Thymus (tissue), 11 donors: ENCODE data around the gene SLC6A3. TPM values are rescaled to one million over a fixed set of nuclear protein-coding genes. Genes with fewer than 3 reads are reported as not detected.

Experiments used
- DNase-seq, 9 donors: peaks; one replicate each; pipeline ENCODE4 v3.0.0-alpha.2; 2013; ENCODE audit warnings: low spot score in 9 of 9, low read depth in 6 of 9, missing footprints in 1 of 9
- H3K27ac ChIP-seq, 2 donors: one replicate each; pipeline ENCODE4 v1.5.1; 2013; ENCODE audit warnings: control low read depth in 1 of 2, low read depth in 1 of 2, low read length in 1 of 2, mild to moderate bottlenecking in 1 of 2, moderate library complexity in 1 of 2
- H3K27me3 ChIP-seq, 2 donors: one replicate each; pipeline ENCODE4 v1.5.1; 2013; ENCODE audit warnings: low read length in 1 of 2; ENCODE audit not compliant: control insufficient read depth in 2 of 2, insufficient read depth in 1 of 2
- H3K36me3 ChIP-seq, 2 donors: one replicate each; pipeline ENCODE4 v1.5.1; 2013; ENCODE audit warnings: low read length in 1 of 2, mild to moderate bottlenecking in 1 of 2, moderate library complexity in 1 of 2; ENCODE audit not compliant: control insufficient read depth in 2 of 2, insufficient read depth in 2 of 2
- H3K4me1 ChIP-seq, 2 donors: one replicate each; pipeline ENCODE4 v1.5.1; 2013; ENCODE audit warnings: low read length in 2 of 2; ENCODE audit not compliant: control insufficient read depth in 2 of 2, insufficient read depth in 2 of 2
- H3K4me3 ChIP-seq, 2 donors: one replicate each; pipeline ENCODE4 v1.5.1; 2013; ENCODE audit warnings: low read length in 2 of 2, control low read depth in 1 of 2, mild to moderate bottlenecking in 1 of 2
- H3K9me3 ChIP-seq, 2 donors: one replicate each; pipeline ENCODE4 v1.5.1; 2013; ENCODE audit warnings: low read length in 1 of 2, mild to moderate bottlenecking in 1 of 2; ENCODE audit not compliant: control insufficient read depth in 2 of 2, insufficient read depth in 1 of 2
- WGBS: extraction: QIAGEN DNeasy Blood & Tissue Kit; methylation state at CpG from one replicate; pipeline ENCODE4 v1.1.7; 2013; 5-methylcytosine and 5-hydroxymethylcytosine counted together
- polyA plus RNA-seq: library from polyadenylated mRNA; stranded (reverse); fragments of 200-250 nt; gene quantifications from one replicate; pipeline ENCODE4 v1.2.3, GENCODE V29; 2013
- total RNA-seq: library from RNA; stranded (reverse); fragments of 120-200 nt; gene quantifications from one replicate; pipeline ENCODE4 v1.2.4, GENCODE V29; 2013
- donor health status: healthy.

The SLC6A3 gene
- total and polyA plus RNA-seq, 2 donors: 0.33 to 14.9 TPM

GRCh38 chr5:1354576-1354975 lies 90.7 kb downstream of the SLC6A3 start:
- WGBS: 57% methylated on average over 4 of the region's 4 CpGs
- Histone ChIP-seq H3K4me1 (peaks cover 0 to 9% of the 10 kb centered on the region in 2 donors), H3K36me3 (no peaks in the 10 kb centered on the region), H3K4me3 (no peak overlapping the region), H3K9me3 (peaks cover 0 to 9% of the 10 kb centered on the region in 2 donors), H3K27ac (no peak overlapping the region), H3K27me3 (peaks cover 0 to 43% of the 10 kb centered on the region in 2 donors)
- no peak for DNase-seq

DNA sequence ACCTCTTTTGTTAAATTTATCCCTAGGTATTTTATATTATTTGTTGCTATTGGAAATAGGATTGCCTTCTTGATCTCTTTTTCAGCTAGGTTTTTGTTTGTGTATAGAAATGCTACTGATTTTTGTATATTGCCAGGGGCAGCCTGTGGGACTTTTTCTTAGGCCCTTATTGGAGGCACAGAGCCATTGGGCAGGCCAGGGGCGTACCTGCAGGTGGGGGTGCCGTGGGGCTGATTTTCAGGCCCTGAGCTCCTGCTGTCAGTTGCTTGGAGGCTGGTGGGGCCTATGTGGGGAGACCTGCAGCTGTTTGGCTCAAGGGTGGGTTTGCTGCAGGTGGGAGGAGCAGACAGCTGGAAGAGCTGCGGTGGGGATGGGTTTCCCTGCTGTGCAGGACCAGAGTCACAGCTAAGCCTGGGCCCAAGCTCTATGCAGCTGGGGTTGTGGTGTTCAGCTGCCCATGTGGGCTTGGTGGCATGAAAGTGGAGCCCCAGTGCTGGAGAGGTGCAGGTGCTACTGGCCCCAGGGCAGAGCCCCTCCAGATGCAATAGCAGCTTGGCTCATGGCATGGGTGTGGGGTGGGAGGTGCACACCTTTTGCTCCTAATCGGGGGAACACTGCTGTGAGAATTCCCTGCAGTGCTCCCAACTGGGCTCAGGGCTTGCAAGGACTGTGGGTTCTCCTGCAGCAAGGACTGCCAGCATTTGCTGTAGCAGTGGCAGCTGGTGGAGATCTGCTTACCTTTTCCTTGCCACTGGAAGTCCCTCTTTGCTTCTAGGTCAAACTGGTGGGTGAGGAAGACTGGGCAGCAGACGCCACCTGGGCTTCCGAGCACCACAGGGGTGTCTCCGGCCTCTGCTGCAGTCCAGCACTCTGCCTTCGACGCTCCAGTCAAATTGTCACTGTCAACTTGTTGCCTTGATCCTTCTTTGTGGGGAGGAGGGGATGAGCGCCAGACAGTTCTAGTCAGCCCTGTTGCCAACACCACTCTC lies 92.7 kb downstream of the SLC6A3 start:
- H3K36me3 ChIP-seq: no peaks in the 10 kb centered on the region
- peak in 2 of 9 donors; percentile 47 to 64 for DNase-seq
- WGBS: 77% methylated on average over 10 of the region's 10 CpGs
- peaks cover 0 to 26% of the 10 kb centered on the region in 2 donors for H3K27me3 ChIP-seq
- H3K4me3 ChIP-seq: no peak overlapping the region
- H3K4me1 ChIP-seq: peaks cover 0 to 20% of the 10 kb centered on the region in 2 donors
- peaks cover 0 to 9% of the 10 kb centered on the region in 2 donors for H3K9me3 ChIP-seq
- no peak overlapping the region for H3K27ac ChIP-seq

DNA sequence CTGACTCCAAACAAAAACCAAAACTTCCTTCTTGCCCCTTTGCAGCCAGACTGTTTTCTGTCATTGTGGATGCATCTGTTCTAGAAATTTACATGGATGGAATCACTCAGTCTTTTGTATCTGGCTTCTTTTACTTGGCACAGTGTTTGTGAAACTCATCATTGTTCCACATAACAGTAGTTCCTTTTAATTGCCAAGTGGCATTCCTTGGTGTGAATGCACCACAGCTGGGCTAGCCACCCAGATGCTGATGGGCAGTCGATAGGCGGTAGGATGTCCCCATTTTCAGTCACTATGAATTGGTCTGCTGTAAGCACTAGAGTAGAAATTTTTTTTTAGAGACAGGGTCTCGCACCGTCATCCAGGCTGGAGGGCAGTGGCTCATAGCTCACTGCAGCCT lies 94.1 kb downstream of the SLC6A3 start:
- H3K36me3 ChIP-seq: no peaks in the 10 kb centered on the region
- peaks cover under 1 to 27% of the 10 kb centered on the region in 2 donors for H3K4me1 ChIP-seq
- no peak overlapping the region for H3K27ac ChIP-seq
- DNase-seq: no peak
- WGBS: 88% methylated on average over 4 of the region's 4 CpGs
- H3K4me3 ChIP-seq: no peak overlapping the region
- H3K27me3 ChIP-seq: peaks cover 0 to 14% of the 10 kb centered on the region in 2 donors
- peaks cover 0 to 9% of the 10 kb centered on the region in 2 donors for H3K9me3 ChIP-seq

- no peak overlapping the region for H3K4me3 ChIP-seq
- no peaks in the 10 kb centered on the region for H3K36me3 ChIP-seq
- 64% methylated on average over 12 of the region's 12 CpGs for WGBS
- peaks cover 0 to 9% of the 10 kb centered on the region in 2 donors for H3K9me3 ChIP-seq
- H3K27ac ChIP-seq: no peak overlapping the region
- peak in 1 of 9 donors; percentile 52 for DNase-seq
- H3K4me1 ChIP-seq: peaks cover 8 to 36% of the 10 kb centered on the region in 2 donors
- H3K27me3 ChIP-seq: peaks cover 0 to 3% of the 10 kb centered on the region in 2 donors
Observed at GRCh38 chr5:1349246-1349645, 96.0 kb downstream of the SLC6A3 start.

- DNase-seq: no peak
- no peaks in the 10 kb centered on the region for H3K36me3 ChIP-seq
- 92% methylated on average over 1 of the region's 1 CpG for WGBS
- peaks cover 0 to 9% of the 10 kb centered on the region in 2 donors for H3K9me3 ChIP-seq
- peaks cover 0 to 3% of the 10 kb centered on the region in 2 donors for H3K27me3 ChIP-seq
- H3K27ac ChIP-seq: no peak overlapping the region
- no peak overlapping the region for H3K4me3 ChIP-seq
- H3K4me1 ChIP-seq: peaks cover 8 to 37% of the 10 kb centered on the region in 2 donors
Observed at GRCh38 chr5:1348986-1349245, 96.3 kb downstream of the SLC6A3 start.

DNA sequence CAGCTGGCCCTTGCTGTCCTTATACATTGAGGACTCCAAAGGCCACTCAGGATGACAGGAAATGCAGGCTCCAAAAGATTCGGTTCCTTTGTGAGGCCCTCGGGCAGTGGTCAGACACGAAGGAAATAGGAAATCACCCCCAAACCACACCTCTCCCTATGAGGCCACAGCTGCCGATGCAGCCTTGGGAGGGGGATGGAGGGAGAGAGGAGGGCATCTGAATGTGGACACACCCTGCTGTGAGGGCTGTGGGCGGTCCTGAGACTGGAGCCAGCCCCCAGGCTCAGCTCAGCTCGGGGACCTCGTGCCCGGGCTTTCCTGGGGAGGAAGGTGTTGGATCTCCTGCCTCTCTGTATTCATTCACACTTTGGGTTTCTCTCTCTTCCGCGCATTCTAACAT lies 97.7 kb downstream of the SLC6A3 start:
- 49% methylated on average over 10 of the region's 10 CpGs for WGBS

DNA sequence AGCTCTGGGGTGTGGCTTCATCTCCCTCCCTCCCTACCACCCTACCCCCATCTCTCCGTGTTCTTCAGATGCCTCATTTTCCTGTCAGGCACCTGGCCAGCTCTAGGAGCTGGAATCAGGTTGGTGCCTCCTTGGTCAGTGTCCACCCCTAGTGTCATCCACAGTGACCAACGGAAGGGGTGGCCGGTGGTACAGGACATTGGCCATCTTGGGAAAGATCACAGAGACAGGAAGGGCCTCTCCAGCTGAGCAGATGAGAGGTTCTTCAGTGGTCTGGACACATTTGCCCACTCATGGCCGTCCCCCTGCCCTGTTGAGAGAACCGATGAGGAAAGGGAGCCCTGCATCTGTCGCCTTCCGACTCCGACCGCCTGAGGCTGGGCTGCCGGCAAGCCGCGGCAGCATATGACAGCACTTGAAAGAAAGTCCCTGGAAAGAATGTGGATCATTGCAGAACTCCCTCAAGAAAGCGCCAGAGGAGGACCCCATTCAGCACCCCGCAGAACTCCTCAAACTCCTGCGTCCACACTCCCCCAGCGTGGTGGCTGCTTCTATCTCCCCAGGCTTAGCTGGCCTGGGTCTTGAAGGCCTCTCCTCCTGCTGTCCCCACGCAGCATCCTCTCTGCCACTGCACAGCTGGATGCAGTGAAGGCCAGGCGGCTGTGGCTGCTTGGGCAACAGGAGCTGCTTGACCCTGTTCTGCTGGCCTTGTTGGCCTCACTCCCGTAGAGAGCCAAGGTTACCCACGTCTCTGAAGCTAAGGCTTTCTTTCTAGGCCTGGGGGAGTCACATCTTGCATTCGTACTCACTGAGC lies 98.4 kb downstream of the SLC6A3 start:
- Histone ChIP-seq H3K4me3 (no peak overlapping the region), H3K36me3 (peaks cover 18% of the 10 kb centered on the region in 2 donors), H3K27me3 (no peaks in the 10 kb centered on the region), H3K27ac (no peak overlapping the region), H3K9me3 (no peaks in the 10 kb centered on the region), H3K4me1 (peaks cover 17 to 42% of the 10 kb centered on the region in 2 donors)
- 95% methylated on average over 21 of the region's 21 CpGs for WGBS
- DNase-seq: no peak

More for the DNA sequence above, 97.7 kb downstream of the SLC6A3 start:
- no peak overlapping the region for H3K4me3 ChIP-seq
- peaks cover 0 to 4% of the 10 kb centered on the region in 2 donors for H3K9me3 ChIP-seq
- peaks cover 15 to 42% of the 10 kb centered on the region in 2 donors for H3K4me1 ChIP-seq
- no peak for DNase-seq
- H3K27me3 ChIP-seq: no peaks in the 10 kb centered on the region
- H3K27ac ChIP-seq: no peak overlapping the region
- H3K36me3 ChIP-seq: peaks cover 10% of the 10 kb centered on the region in 2 donors

GRCh38 chr5:1345876-1346626 lies 99.2 kb downstream of the SLC6A3 start:
- peaks cover 17 to 42% of the 10 kb centered on the region in 2 donors for H3K4me1 ChIP-seq
- peaks cover 25 to 26% of the 10 kb centered on the region in 2 donors for H3K36me3 ChIP-seq
- peak overlapping the region; percentile 81 to 99 for H3K4me3 ChIP-seq
- H3K9me3 ChIP-seq: no peaks in the 10 kb centered on the region
- no peaks in the 10 kb centered on the region for H3K27me3 ChIP-seq
- WGBS: 88% methylated on average over 27 of the region's 27 CpGs
- H3K27ac ChIP-seq: no peak overlapping the region
- DNase-seq: no peak
